GM21381 (cell line): ENCODE data around the gene SIKE1.
"Not testable (repeated sequence)": the region's sequence is repeated elsewhere in the genome, so short reads cannot be mapped to it uniquely, and the experiment has no call there.

Experiments used
- ATAC-seq: cut with Tn5 transposase; IDR thresholded peaks from one replicate; pipeline ENCODE4 v1.9.1; 2021; ENCODE audit warnings: mild to moderate bottlenecking, moderate library complexity; ENCODE audit not compliant: unreplicated experiment

SIKE1 gene

DNA sequence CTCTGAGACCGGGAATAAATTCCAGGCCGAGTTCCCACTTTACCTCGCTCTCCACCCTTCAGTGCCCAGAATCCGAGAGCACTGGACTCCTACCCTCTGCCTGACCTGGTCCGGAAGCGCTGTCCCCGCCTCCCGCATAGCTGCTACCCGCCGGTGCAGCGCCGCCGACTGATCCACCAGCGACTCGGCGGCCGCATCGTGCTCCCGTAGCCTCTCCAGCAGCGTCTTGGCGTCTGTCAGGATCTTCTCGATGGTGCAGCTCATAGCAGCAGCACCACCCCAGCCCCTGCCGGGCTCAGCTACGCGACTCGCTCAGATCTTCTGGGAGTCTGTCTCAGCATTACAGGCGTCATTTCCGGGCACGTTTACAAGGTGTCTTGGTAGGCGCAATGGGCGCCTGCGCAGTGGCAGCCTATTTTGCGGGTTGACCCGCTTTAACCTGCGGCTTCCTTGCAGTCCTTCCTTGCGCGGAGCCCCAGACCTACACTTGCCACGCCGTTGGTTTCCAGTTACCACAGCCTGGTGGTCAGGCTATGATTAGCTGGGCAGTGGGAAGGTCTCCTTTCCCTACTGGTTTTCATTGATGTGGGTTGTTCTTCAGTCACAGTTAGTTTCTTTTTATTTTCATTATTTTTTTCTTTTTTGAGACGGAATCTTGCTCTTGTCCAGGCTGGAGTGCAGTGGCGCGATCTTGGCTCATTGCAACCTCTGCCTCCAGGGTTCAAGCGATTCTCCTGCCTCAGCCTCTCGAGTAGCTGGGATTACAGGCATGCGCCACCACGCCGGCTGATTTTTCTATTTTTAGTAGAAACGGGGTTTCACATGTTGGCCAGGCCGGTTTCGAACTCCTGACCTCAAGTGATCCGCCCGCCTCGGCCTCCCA, at the start of gene SIKE1:
TSS of gene SIKE1 (minus strand) at position 342 of the 883 bp plus-strand sequence. CDS start at position 264, 78 bp downstream.
- peak; percentile 98 for ATAC-seq

DNA sequence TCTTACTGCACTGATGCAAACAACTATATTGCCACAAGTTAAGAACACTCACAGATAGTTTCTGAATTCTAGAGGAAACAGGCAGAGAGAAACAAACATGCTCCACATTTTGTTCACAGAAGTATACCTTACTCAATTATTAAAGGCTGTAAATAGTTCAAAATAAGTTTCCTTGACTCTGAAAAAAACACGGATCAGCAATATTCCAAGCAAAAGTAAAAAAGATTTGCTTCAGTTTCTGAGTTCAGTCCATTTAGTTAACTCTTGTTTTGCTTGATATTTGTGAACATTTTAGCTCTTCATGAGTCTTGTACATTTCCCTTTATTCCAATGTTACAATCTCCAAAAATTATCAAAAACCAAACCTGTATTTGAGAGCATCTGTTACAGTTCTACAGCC, 49.6 kb upstream of the SIKE1 start:
- ATAC-seq, result not testable (repeated sequence)

- no peak for ATAC-seq
Measured at GRCh38 chr1:114828251-114828650, 47.8 kb upstream of the SIKE1 start.

GRCh38 chr1:114821978-114822377, 41.5 kb upstream of the SIKE1 start:
- ATAC-seq, result no peak

- ATAC-seq, result no peak
Measured at GRCh38 chr1:114820392-114820791, 39.9 kb upstream of the SIKE1 start.

DNA sequence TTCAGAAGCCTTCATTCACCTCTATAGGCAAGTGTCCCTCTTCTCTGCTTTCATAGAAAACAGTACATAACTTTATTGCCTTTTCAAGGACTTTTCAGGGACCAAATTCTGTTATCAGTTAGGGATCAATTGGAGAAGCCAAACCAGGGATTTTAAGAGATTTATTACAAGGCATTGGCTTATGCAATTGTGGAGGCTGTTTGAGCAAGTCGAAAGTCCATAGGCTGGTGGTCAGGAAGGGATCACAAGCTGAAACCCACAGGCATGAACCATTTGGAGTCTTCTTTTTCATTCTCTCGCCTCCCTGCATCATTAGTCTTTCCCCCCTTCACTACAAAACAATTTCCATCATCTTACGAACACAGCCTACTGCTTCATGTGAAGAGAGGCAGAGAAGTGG, 39.4 kb upstream of the SIKE1 start:
- ATAC-seq, result no peak

GRCh38 chr1:114804449-114804848, 24.0 kb upstream of the SIKE1 start:
- not testable (repeated sequence) for ATAC-seq

GRCh38 chr1:114803001-114803400, 22.5 kb upstream of the SIKE1 start:
- ATAC-seq, result no peak

- ATAC-seq, result no peak
Measured at GRCh38 chr1:114794038-114794437, 13.6 kb upstream of the SIKE1 start.

- ATAC-seq, result not testable (repeated sequence)
Measured at GRCh38 chr1:114790581-114790980, 10.1 kb upstream of the SIKE1 start.

GRCh38 chr1:114786440-114786839, 6.0 kb upstream of the SIKE1 start:
- not testable (repeated sequence) for ATAC-seq

- no peak for ATAC-seq
Measured at GRCh38 chr1:114782476-114782875, 2.0 kb upstream of the SIKE1 start.

DNA sequence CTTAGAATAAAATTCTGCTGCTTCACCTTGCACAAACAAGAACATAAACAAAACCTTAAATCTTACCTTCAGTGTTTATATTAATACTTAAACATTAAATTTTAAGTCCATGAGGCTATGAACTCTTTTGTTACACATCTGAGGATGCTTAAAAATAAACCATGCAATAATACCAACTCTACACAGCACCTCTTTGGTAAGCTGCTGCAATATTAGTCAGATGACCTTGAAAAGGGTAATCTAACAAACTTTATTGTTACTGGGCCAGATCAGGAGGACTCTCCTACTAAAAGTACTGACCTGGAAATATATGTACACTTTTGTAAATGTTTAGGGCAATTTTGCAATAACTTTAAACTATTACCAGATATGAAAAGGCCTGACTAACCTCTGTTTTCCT, 763 bp downstream of the SIKE1 start:
- ATAC-seq, result no peak

- not testable (repeated sequence) for ATAC-seq
Measured at GRCh38 chr1:114776726-114777125, 3.8 kb downstream of the SIKE1 start.

- ATAC-seq, result no peak
Measured at GRCh38 chr1:114771992-114772391, 8.5 kb downstream of the SIKE1 start.

GRCh38 chr1:114770989-114771388, 9.5 kb downstream of the SIKE1 start:
- ATAC-seq, result no peak

- ATAC-seq, result no peak
Measured at GRCh38 chr1:114764689-114765088, 15.8 kb downstream of the SIKE1 start.

GRCh38 chr1:114758256-114758832, 22.1 kb downstream of the SIKE1 start:
- ATAC-seq, result no peak

- peak; percentile 81 for ATAC-seq
Measured at GRCh38 chr1:114757455-114758255, 22.8 kb downstream of the SIKE1 start, which contains the start of gene CSDE1. TSS of gene CSDE1 (minus strand) at chr1:114757984. CDS start at chr1:114739890, 18,094 bp downstream.

- peak; percentile 5 for ATAC-seq
Measured at GRCh38 chr1:114756949-114757454, 23.5 kb downstream of the SIKE1 start.
